Common myeloid progenitor, CD34-positive (primary cell): ENCODE results near the gene DPCD.

Source experiments
- CTCF ChIA-PET: fragments of 350-600 bp; sonication (Branson Sonifier 250); formaldehyde crosslinking; loops from one replicate; lab custom pipeline; 2021; ENCODE audit warnings: antibody characterized with exemption; lab: Charles Lee
- POLR2A ChIA-PET: fragments of 350-600 bp; sonication (Branson Sonifier 250); formaldehyde crosslinking; loops from one replicate; lab custom pipeline; 2021; ENCODE audit warnings: antibody characterized with exemption; lab: Charles Lee
- DNase-seq, 3 donors: peaks; one replicate each; pipeline versions ENCODE4 v3.0.0 to v3.0.0-alpha.2; 2013
- H3K27ac ChIP-seq, 2 experiments: 1 replicate in 1 of 2; 2 replicates in 1 of 2; pipeline ENCODE4 v1.7.0; 2013; ENCODE audit warnings: inconsistent platforms in 2 of 2, low read length in 2 of 2, mild to moderate bottlenecking in 2 of 2, low read depth in 1 of 2, moderate library complexity in 1 of 2; ENCODE audit not compliant: severe bottlenecking in 2 of 2, insufficient read depth in 1 of 2, poor library complexity in 1 of 2
- H3K27me3 ChIP-seq, 5 experiments: replicated peaks in 2 of 5; 1 replicate in 3 of 5; 2 replicates in 2 of 5; pipeline versions ENCODE4 v1.6.1 to v1.7.0; 2013; ENCODE audit warnings: low read length in 4 of 5, mild to moderate bottlenecking in 2 of 5, moderate library complexity in 2 of 5, inconsistent platforms in 1 of 5; ENCODE audit not compliant: insufficient read depth in 5 of 5, control insufficient read depth in 4 of 5
- H3K36me3 ChIP-seq, 4 experiments: 1 replicate in 2 of 4; 2 replicates in 2 of 4; pipeline versions ENCODE4 v1.6.1 to v1.7.0; 2013; ENCODE audit warnings: low read length in 3 of 4, control low read depth in 1 of 4, mild to moderate bottlenecking in 1 of 4; ENCODE audit not compliant: control insufficient read depth in 4 of 4, insufficient read depth in 4 of 4
- H3K4me1 ChIP-seq, 4 experiments: 1 replicate in 3 of 4; 2 replicates in 1 of 4; pipeline versions ENCODE4 v1.6.1 to v1.7.1; 2013; ENCODE audit warnings: low read length in 3 of 4, mild to moderate bottlenecking in 3 of 4, control low read depth in 1 of 4, inconsistent platforms in 1 of 4, moderate library complexity in 1 of 4; ENCODE audit not compliant: control insufficient read depth in 4 of 4, insufficient read depth in 4 of 4; ENCODE audit errors: control extremely low read depth in 1 of 4
- H3K4me3 ChIP-seq, 7 experiments: 1 replicate in 4 of 7; 2 replicates in 3 of 7; pipeline versions ENCODE4 v1.5.1 to v1.7.0; 2013; ENCODE audit warnings: mild to moderate bottlenecking in 7 of 7, low read length in 6 of 7, moderate library complexity in 6 of 7, inconsistent platforms in 2 of 7, low read depth in 2 of 7, control low read depth in 1 of 7; ENCODE audit not compliant: insufficient read depth in 4 of 7, control insufficient read depth in 1 of 7; ENCODE audit errors: extremely low read depth in 1 of 7
- H3K9me3 ChIP-seq, 5 experiments: 1 replicate in 4 of 5; 2 replicates in 1 of 5; pipeline versions ENCODE4 v1.6.1 to v1.7.1; 2013; ENCODE audit warnings: low read length in 4 of 5, mild to moderate bottlenecking in 2 of 5, inconsistent platforms in 1 of 5, low read depth in 1 of 5, moderate library complexity in 1 of 5; ENCODE audit not compliant: control insufficient read depth in 4 of 5, insufficient read depth in 2 of 5; ENCODE audit errors: control extremely low read depth in 1 of 5
- WGBS: methylation state at CpG from one replicate; pipeline ENCODE4 v1.1.5; 2013; ENCODE audit not compliant: insufficient coverage; 5-methylcytosine and 5-hydroxymethylcytosine counted together

Gene DPCD

GRCh38 chr10:101655570-101655969, 67.4 kb downstream of the DPCD start:
- 80% methylated on average over 5 of the region's 6 CpGs for WGBS
- no peak for DNase-seq
- ChIA-PET POLR2A (no interaction called here), CTCF (interaction anchor here (0.8 to 1.4 kb wide), 2 partner anchors 26 to 126 kb away, joined by 3 read pairs; no protein-coding TSS in a partner anchor)
- Histone ChIP-seq H3K4me1 (no peaks in the 10 kb centered on the region), H3K27me3 (no peaks in the 10 kb centered on the region), H3K36me3 (peaks cover 3 to 51% (median 24%) of the 10 kb centered on the region in 4 experiments), H3K4me3 (no peak overlapping the region), H3K27ac (no peak overlapping the region), H3K9me3 (no peaks in the 10 kb centered on the region)

DNA sequence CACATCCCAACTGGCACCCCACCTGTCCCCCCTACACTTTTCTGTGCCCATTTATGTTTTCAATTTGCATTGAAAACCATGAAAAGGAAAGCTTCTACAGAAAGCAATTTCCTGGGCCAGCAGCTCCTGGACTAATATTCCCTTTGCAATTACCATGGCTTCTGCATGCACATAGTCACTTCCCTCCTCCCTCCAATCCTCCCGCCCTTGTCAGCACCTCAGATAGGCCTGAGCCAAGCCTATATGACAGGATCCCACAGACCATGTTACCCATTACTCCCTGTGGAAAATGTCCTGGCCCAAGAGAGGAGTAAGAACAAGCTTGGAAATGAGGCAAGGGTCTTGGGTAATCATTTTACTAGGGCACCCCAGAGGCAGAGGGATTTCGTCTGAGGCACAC, 68.8 kb downstream of the DPCD start:
- Histone ChIP-seq H3K9me3 (no peaks in the 10 kb centered on the region), H3K4me1 (no peaks in the 10 kb centered on the region), H3K36me3 (peaks cover 4 to 61% (median 31%) of the 10 kb centered on the region in 4 experiments), H3K4me3 (no peak overlapping the region), H3K27ac (no peak overlapping the region), H3K27me3 (no peaks in the 10 kb centered on the region)
- POLR2A ChIA-PET: no interaction called here
- DNase-seq: no peak
- WGBS: 80% methylated on average over 1 of the region's 2 CpGs
- CTCF ChIA-PET: interaction anchor here (1.1 to 1.3 kb wide), 2 partner anchors 9 to 10 kb away, joined by 3 to 4 read pairs; no protein-coding TSS in a partner anchor

GRCh38 chr10:101658975-101659374, 70.9 kb downstream of the DPCD start:
- DNase-seq: no peak
- no peaks in the 10 kb centered on the region for H3K4me1 ChIP-seq
- no peaks in the 10 kb centered on the region for H3K27me3 ChIP-seq
- WGBS: 97% methylated on average over 5 of the region's 5 CpGs
- H3K9me3 ChIP-seq: no peaks in the 10 kb centered on the region
- ChIA-PET CTCF (no interaction called here), POLR2A (no interaction called here)
- peaks cover 4 to 69% (median 44%) of the 10 kb centered on the region in 4 experiments for H3K36me3 ChIP-seq
- no peak overlapping the region for H3K4me3 ChIP-seq
- no peak overlapping the region for H3K27ac ChIP-seq
